ENCODE measurements around the gene PDXK. TPM values are rescaled to one million over a fixed set of nuclear protein-coding genes. Genes with fewer than 3 reads are reported as not detected.

Gene PDXK
- total and polyA plus RNA-seq, 9 of the 15 experiments (the other 6 are each of a cell fraction or from before 2014, with no cell fraction given) = 5.6 to 162 (median 76.5) TPM

- peak; percentile 87 for FAIRE-seq
- Histone ChIP-seq H3K27me3 (ENCODE audit: control insufficient read depth in 2 of 2, insufficient read depth in 2 of 2, low read length in 2 of 2) (peaks cover 0 to 5% of the 10 kb centered on the region in 2 experiments; a peak in 2 of 5 replicates), H3K4me1 (replicated peaks in 1 of 2; ENCODE audit: control insufficient read depth in 2 of 2, insufficient read depth in 2 of 2, low read length in 2 of 2) (peaks cover 10 to 43% of the 10 kb centered on the region in 2 experiments; a peak in 3 of 5 replicates), H3K9me1 (ENCODE audit: control insufficient read depth, insufficient read depth, low read length) (peaks cover 12% of the 10 kb centered on the region), H3K4me2 (ENCODE audit: insufficient read depth, low read length) (peak within 1 kb of the TSS; percentile 98), H3K4me3 (peak within 1 kb of the TSS; percentile 95), H2AFZ (ENCODE audit: low read depth, low read length) (peak within 1 kb of the TSS; percentile 96), H4K20me1 (replicated peaks; ENCODE audit: control insufficient read depth, insufficient read depth, low read length) (peaks cover 13% of the 10 kb centered on the region; the same call in 1 of the 2 replicates), H3K79me2 (ENCODE audit: control insufficient read depth, insufficient read depth, low read length) (peaks cover 52% of the 10 kb centered on the region), H3K27ac (ENCODE audit: extremely low read depth, low read depth, low read length) (peak within 1 kb of the TSS; percentile 85), H3K9me3 (replicated peaks; ENCODE audit: control insufficient read depth, insufficient read depth, low read depth, low read length) (no peaks in the 10 kb centered on the region), H3K9ac (ENCODE audit: insufficient read depth in 1 of 2, low read depth in 2 of 2, low read length in 2 of 2) (peak within 1 kb of the TSS; percentile 91 to 98), H3K36me3 (ENCODE audit: control insufficient read depth, insufficient read depth, low read length) (peaks cover 42% of the 10 kb centered on the region)
- under 1% methylated on average over 69 of the region's 83 CpGs for WGBS (ENCODE audit: insufficient coverage, low coverage, missing lambda C conversion rate)
- POLR2A ChIA-PET = interaction anchor here (0.5 to 2.4 kb wide), 10 partner anchors 9 to 133 kb away, joined by 3 to 11 read pairs (median 4); no protein-coding TSS in a partner anchor
- CTCF ChIA-PET (ENCODE audit: low intra/inter-chr PET ratio) = interaction anchor here (0.6 to 0.8 kb wide), 4 partner anchors 13 to 149 kb away, joined by 3 to 5 read pairs (median 4); partner anchors contain the start of gene CSTB
- intact Hi-C loops (cut with micrococcal nuclease) = no loop called here
- peak; percentile 97 to 98 (median 98) for DNase-seq (ENCODE audit: extremely low read depth in 1 of 4, low spot score in 3 of 4)
- ATAC-seq = peak; percentile 97
- TSS peak; percentile 39 for BruUV-seq (replicated peaks)
- in situ Hi-C loops (cut with MboI) = loop anchor here (25.0 kb wide), 1 partner anchor 348 kb away; the partner anchor contains the start of gene GATD3
- peak; percentile 89 for TF ChIP-seq KHSRP (IDR thresholded peaks at IDR 0.05)
- no peak for TF ChIP-seq NELFE (IDR thresholded peaks at IDR 0.05; ENCODE audit: insufficient read depth, insufficient read length)
- TF ChIP-seq ZBTB33 (CRISPR knock-in tag; IDR thresholded peaks at IDR 0.05) = peak; percentile 94
- no peak for TF ChIP-seq LCOR (CRISPR knock-in tag; IDR thresholded peaks at IDR 0.05)
- no peak for TF ChIP-seq ARNT (IDR thresholded peaks at IDR 0.05)
- TF ChIP-seq CEBPG (CRISPR knock-in tag; IDR thresholded peaks at IDR 0.05) = peak; percentile 30; the same call in 1 of the 2 replicates
- TF ChIP-seq CEBPG (tag; conservative IDR thresholded peaks at IDR 0.05 in 1 of 2, IDR thresholded peaks at IDR 0.05 in 1 of 2) = no peak
- no peak for TF ChIP-seq NCOA2 (IDR thresholded peaks at IDR 0.05; ENCODE audit: partially characterized antibody in 2 of 2)
- no peak for TF ChIP-seq THRA (IDR thresholded peaks at IDR 0.05)
- peak; percentile 89 for TF ChIP-seq PRPF4 (IDR thresholded peaks at IDR 0.05; ENCODE audit: insufficient read depth, low read depth, low read length, poor library complexity, severe bottlenecking)
- no peak for TF ChIP-seq ARHGAP35 (IDR thresholded peaks at IDR 0.05; ENCODE audit: partially characterized antibody)
- peak; percentile 92 for TF ChIP-seq EGR1 (conservative IDR thresholded peaks at IDR 0.05)
- TF ChIP-seq BRD9 (IDR thresholded peaks at IDR 0.05; ENCODE audit: low read depth, partially characterized antibody) = no peak
- TF ChIP-seq CHD1 (IDR thresholded peaks at IDR 0.05; ENCODE audit: low read length) = no peak
- no peak for TF ChIP-seq SLC30A9 (CRISPR knock-in tag; IDR thresholded peaks at IDR 0.05)
- TF ChIP-seq ZNF398 (CRISPR knock-in tag; IDR thresholded peaks at IDR 0.05) = no peak
- peak; percentile 91 for TF ChIP-seq SMC3 (conservative IDR thresholded peaks at IDR 0.05; ENCODE audit: insufficient read depth, low read depth, low read length)
These were observed 70.5 kb downstream of the PDXK start, which contains the start of gene RRP1 for GRCh38 chr21:43789276-43790009. TSS of gene RRP1 (plus strand) at chr21:43789577. CDS start at chr21:43789630, 53 bp downstream.

Data from K562 (cell line).